Activated T-helper 1 cell treated with anti-CD3 and anti-CD28 coated beads, Interleukin-12 subunit alpha, Interleukin-12 subunit beta, Interleukin-2, Interleukin-4 antibody, amounts not matched to agents 30 ng/mL and 10 ng/mL and 1 ng/mL, durations not matched to agents 14 hours and 24 hours and 36 hours (primary cell): ENCODE data around the gene FADS2. TPM values are rescaled to one million over a fixed set of nuclear protein-coding genes. Genes with fewer than 3 reads are reported as not detected.
A peak's percentile ranks its signal among the peaks of the same experiment; 100 is the strongest.

ENCODE experiments used
- DNase-seq: peaks from one replicate; pipeline ENCODE4 v3.0.0; 2021; ENCODE audit warnings: low spot score
- H3K27ac Mint-ChIP-seq: one replicate; pipeline ENCODE4 v1.8.0; 2021; ENCODE audit warnings: mild to moderate bottlenecking, mixed read lengths
- H3K27me3 Mint-ChIP-seq: one replicate; pipeline ENCODE4 v1.8.0; 2022; ENCODE audit warnings: mild to moderate bottlenecking, moderate library complexity, mixed read lengths; ENCODE audit not compliant: insufficient read depth
- H3K36me3 Mint-ChIP-seq: one replicate; pipeline ENCODE4 v1.8.0; 2021; ENCODE audit warnings: low read depth, mixed read lengths
- H3K4me1 Mint-ChIP-seq: one replicate; pipeline ENCODE4 v1.8.0; 2021; ENCODE audit warnings: low read depth, mixed read lengths
- H3K4me3 Mint-ChIP-seq: one replicate; pipeline ENCODE4 v1.8.0; 2021; ENCODE audit warnings: mild to moderate bottlenecking, moderate library complexity, mixed read lengths
- H3K9me3 Mint-ChIP-seq: one replicate; pipeline ENCODE4 v1.8.0; 2021; ENCODE audit warnings: mixed read lengths
- intact Hi-C: fragments of 100-400 bp; cut with micrococcal nuclease; formaldehyde crosslinking; loops from one replicate; pipeline ENCODE4 v1.15.1; 2024
- total RNA-seq: library from RNA; stranded (reverse); gene quantifications from 2 replicates; pipeline ENCODE4 v1.2.3, GENCODE V29; 2022

The FADS2 gene
- total RNA-seq, 1 donor from 2014 or later: 250 TPM

DNA sequence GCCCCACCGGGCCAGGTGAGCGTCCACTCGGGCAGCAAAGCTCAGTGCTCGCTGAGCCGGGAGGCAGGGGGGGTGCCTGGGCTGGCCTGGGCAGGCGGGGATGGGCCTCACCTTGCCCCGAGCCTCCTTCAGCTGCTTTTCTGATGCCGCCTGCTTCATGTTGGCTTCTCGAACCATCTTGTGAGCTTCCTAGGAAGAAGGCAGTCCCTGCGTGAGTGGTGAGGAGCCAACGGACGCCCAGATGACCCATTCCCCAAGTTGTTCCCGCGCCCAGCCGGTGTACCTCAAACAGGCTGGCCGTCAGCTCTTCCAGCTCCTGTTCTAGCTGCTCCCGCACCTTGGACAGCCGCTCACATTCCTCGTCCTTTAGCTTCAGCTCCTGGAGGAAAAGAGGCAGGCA, 79.2 kb downstream of the FADS2 start:
- Mint-ChIP-seq H3K27me3 (peaks cover 4% of the 10 kb centered on the region), H3K36me3 (no peaks in the 10 kb centered on the region), H3K4me3 (no peak overlapping the region), H3K9me3 (no peaks in the 10 kb centered on the region), H3K4me1 (no peaks in the 10 kb centered on the region), H3K27ac (no peak overlapping the region)
- no peak for DNase-seq
- intact Hi-C loops: no loop called here

DNA sequence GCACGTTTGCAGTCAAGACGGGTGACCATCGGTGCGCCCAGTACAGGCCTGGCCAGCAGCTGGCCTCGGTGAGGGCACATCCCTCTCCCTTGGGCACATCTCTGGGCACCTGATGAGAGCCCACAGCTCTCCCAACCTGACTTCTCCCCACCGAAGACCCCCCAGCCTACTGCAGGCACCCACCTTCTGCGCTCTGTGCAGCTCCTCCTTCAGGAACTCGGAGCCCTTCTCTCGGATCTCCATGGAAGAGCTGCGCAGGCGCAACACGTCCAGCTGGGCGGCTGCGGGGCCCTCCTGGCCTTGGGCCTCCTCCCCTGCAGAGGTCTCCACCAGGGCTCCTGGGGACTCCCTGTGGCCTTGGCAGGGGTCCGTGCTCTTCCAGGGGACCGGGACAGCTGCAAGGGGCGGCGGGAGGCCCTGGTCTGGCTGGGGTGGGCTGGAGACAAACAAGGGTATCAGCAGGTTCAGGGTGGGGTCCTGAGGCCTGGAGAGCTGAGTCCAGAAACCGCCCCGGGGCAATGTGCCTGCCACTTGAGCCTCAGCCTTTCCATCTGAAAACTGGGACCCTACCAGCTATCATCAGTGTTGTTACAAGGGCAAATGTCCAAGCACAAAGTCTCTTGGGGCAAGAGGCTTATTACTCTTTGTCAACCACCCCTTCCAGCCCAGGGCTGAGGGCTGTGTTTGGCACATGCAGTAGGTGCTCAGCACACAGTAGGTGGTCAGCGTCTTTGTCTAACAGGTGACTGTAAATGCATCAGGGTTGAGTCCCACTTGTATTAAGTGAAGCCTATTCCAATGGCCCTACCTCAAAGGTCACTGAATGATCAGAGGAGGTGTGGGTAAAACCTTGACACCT, 80.0 kb downstream of the FADS2 start:
- DNase-seq: no peak
- Mint-ChIP-seq H3K9me3 (no peaks in the 10 kb centered on the region), H3K4me3 (no peak overlapping the region), H3K36me3 (no peaks in the 10 kb centered on the region), H3K4me1 (no peaks in the 10 kb centered on the region), H3K27ac (no peak overlapping the region), H3K27me3 (peaks cover 4% of the 10 kb centered on the region)
- intact Hi-C loops: no loop called here

DNA sequence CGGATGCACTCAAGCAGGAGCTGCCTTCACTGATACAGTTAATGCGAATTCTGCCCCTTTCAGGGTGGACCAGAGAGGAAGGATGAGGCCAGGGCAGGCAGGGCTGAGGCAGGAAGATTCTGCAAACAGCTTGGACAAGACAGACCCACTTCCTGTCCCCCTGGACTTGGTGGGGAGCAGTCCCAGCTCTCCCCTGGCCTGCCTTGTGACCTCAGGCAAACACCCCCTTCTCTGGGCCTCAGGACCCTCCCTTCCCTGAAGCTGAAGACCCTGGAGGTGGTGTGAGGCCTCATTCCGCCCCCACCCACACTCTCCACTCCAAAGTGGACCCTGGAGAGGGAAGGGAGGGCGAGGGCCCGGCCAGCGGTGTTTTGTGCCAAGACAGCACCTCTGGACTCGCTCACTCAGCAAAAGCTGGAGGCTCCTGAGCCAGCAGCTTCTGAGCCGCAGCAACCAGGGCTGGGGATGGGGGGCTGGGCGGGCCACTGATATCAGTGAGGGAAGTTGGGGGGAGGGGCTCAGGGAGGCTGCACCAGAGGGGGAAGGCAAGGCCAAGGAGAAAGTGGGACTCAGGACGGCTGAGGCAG, 80.7 kb downstream of the FADS2 start:
- no peak for DNase-seq
- Mint-ChIP-seq H3K27me3 (peaks cover 2% of the 10 kb centered on the region), H3K4me1 (no peaks in the 10 kb centered on the region), H3K27ac (no peak overlapping the region), H3K9me3 (no peaks in the 10 kb centered on the region), H3K4me3 (no peak overlapping the region), H3K36me3 (no peaks in the 10 kb centered on the region)
- intact Hi-C loops: no loop called here

DNA sequence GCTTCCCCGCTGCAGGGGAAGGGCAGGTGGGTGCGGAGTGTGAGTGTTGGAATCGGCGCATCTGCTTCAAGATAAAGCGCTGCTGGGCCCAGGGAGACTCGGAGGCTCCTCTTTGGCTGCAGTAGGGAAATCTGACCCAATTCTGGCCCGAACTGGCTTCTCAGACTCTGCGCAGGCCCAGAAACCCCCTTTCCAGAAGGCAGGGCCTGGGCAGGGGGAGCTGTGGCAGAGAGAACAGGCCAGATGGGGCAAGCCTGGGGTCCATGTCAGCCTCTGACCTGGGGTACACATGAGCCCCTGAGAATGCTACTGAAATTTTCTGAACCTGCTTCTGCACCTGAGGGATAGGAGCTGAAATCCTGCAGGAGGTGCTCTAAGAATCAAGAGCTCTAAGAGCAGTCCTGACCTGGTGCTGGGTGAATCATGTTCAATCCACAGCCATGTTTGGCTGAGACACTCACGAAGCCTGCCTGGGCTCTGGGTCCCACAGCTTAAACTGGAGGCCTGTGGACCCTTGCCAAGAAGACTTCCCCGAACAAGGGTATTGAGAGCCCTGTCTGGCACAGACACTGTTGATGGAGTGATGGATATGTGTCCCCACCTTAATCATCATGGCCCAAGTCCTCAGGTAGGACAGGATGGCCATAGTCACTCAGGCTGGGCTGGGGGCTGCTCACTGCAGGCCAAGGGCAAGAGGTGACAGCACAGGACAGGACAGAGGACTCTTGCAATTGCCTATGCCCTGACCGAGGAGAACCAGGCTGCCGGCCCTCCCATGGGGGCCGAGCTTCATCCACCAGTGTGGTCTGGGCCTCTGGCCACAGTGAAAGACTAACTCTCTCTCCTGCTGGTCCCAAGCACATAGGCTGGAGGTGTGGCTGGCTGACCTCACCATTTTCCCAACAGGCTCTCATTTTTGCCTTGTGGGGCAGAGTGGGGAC, 82.4 kb downstream of the FADS2 start:
- Mint-ChIP-seq H3K36me3 (no peaks in the 10 kb centered on the region), H3K9me3 (no peaks in the 10 kb centered on the region), H3K27ac (no peak overlapping the region), H3K4me1 (no peaks in the 10 kb centered on the region), H3K4me3 (no peak overlapping the region), H3K27me3 (peaks cover 8% of the 10 kb centered on the region)
- DNase-seq: no peak
- intact Hi-C loops: no loop called here

DNA sequence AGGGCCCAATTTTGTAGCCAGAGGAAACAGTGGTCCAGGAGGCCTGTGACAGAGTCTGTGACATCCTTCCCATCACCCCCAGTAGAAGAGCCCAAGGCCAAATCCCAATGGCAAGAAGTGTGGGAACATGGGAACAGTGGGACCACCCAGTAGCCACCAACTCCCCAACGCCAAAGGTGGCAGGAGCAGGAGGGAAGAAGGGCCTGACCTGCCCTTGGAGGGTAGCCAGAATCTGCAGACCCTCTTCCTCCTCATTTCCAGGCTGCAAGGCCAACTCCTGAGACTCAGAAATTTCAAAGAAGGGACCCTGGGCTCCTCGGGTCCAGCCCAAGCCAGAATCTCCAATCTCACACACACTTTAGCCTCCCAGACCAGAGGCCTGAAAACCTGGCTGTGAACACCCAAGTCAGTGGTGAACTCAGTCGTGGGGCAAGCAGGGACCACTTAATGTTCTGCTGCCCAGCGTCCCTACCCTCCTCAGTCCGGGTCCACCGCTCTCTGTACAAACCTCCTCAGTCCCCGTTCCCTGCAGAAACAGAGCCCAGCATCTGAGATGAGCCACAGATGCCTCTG, 83.1 kb downstream of the FADS2 start:
- Mint-ChIP-seq H3K4me1 (no peaks in the 10 kb centered on the region), H3K36me3 (no peaks in the 10 kb centered on the region), H3K27me3 (peaks cover 12% of the 10 kb centered on the region), H3K9me3 (no peaks in the 10 kb centered on the region), H3K27ac (no peak overlapping the region), H3K4me3 (no peak overlapping the region)
- intact Hi-C loops: no loop called here
- no peak for DNase-seq

DNA sequence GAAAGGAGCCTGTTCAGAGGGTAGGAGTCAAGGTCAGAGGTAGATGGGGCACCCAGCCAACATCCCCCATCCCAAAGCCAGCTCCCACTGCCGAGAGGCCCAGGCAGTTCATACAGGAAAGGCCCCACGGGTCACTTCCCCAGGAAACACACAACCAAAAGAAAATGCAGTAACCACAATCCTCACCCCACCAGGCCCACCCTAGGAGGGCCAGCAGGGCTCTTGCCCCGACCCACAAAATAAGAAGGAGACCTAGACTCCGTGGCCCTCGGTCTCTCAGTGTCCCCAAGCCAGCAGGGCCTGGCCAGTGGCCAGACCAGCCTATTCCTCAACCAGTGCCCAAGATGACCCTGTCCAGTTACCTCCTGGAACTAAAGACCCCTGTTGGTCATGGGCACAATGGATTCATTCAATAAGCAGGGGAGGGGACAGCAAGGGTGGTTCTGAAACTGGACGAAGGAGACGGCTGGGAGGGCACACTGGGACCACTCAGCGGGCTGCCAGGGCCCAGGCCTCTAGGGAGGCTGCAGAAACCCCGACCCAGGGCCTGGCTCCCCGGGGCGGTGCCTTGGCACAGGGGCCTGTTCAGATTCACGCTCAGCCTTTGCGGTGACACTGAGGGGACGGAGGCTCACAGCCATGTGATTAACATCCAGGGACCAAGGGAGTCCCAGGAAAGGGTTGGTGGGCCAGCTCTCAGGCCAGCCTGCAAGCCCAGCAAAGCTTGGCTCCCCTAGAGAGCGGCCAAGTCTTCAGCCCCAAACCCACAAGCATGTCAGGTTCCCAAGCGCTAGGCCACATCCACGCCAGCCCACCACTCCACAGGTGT, 83.8 kb downstream of the FADS2 start:
- Mint-ChIP-seq H3K27ac (no peak overlapping the region), H3K9me3 (no peaks in the 10 kb centered on the region), H3K27me3 (peaks cover 17% of the 10 kb centered on the region), H3K4me1 (no peaks in the 10 kb centered on the region), H3K4me3 (no peak overlapping the region), H3K36me3 (no peaks in the 10 kb centered on the region)
- intact Hi-C loops: no loop called here
- DNase-seq: no peak

DNA sequence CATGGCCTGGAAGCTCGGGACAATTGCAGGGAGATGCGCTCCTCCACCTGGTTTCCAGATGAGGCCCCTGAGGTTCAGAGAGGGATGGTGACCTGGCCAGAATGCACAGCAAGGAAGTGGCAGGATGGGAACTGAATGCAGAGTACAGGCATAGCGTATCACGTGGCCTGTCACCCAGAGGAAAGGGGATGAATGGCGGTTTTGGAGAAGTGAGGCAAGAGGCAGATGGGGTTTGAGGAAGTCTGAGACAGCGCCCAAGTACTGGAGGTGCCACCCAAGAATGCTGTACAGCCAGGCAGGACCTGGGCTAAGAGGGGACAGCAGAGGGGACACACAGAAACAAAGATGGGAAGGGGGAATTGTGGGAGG, 84.4 kb downstream of the FADS2 start:
- H3K27me3 Mint-ChIP-seq: peaks cover 18% of the 10 kb centered on the region
- no peak overlapping the region for H3K27ac Mint-ChIP-seq
- no peaks in the 10 kb centered on the region for H3K9me3 Mint-ChIP-seq
- intact Hi-C loops: no loop called here
- H3K36me3 Mint-ChIP-seq: no peaks in the 10 kb centered on the region
- no peak for DNase-seq
- H3K4me3 Mint-ChIP-seq: no peak overlapping the region
- peaks cover under 1% of the 10 kb centered on the region for H3K4me1 Mint-ChIP-seq

DNA sequence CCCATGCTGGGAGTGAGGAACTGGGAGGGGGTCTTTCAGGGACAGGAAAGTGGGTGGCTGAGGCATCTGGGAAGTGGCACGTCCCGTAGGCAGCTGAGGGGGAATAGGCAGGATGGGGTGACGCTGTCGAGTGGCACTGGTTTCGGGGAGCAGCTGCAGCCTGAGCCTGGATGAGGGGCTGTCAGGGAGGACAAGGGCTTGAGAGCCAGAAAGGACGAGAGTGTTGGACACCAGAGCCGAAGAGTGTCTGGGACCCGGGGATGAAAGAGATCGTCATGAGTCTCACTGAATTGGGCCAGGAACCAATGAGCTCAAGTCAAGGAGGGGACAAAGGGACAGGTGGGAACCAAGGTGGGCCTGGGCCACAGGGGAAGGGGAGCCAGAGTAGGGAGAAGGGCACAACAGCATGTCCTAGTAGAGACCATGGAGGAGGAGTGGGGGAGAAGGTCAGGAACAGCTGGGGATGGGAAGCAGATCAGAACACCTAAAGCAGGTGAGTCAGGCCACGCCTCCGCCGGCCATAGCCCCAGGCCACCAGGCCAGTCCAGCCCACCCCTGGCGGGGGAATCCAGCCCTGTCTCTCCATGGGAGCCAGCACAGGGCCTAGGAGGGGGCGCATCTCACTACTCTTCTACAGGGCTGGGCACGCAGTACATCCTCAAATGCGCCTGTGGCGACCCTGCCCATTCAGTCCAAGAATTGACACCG, 85.0 kb downstream of the FADS2 start:
- Mint-ChIP-seq H3K4me1 (peaks cover 6% of the 10 kb centered on the region), H3K27ac (no peak overlapping the region), H3K36me3 (peaks cover 2% of the 10 kb centered on the region), H3K9me3 (no peaks in the 10 kb centered on the region), H3K27me3 (peaks cover 24% of the 10 kb centered on the region), H3K4me3 (no peak overlapping the region)
- intact Hi-C loops: no loop called here
- DNase-seq: no peak

DNA sequence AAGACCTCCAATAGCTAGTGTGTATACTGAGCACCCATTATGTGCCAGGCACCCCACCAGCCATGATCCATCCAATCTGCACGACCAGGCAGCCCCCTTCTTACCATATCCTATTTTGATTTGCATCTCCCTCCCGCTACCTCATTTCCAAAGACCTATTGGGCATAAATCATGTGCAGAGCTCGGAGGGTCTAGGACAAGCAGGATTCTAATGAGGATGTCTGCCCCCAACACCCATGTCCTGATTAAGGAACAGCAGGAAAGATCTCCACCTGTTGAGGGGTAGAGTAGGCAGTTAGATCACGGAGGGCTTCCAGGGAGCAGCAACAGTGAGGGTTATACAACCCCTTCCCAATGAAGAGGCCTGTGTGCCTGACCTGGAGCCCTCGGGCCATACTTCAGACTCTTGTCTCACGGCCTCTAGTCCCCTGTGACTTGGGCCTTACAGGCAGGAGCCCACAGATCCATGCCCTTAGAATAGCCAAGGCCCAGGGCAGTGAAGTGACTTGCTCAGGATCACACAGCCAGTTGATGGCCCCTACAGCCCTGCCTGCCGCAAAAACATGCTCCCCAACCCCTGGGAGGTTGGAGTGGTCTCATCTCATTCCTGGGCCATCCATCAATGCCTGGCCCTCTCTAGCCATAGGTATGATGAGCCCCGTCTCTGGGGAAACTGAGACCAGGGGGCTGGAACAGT, 85.7 kb downstream of the FADS2 start:
- intact Hi-C loops: no loop called here
- Mint-ChIP-seq H3K27me3 (peaks cover 31% of the 10 kb centered on the region), H3K27ac (no peak overlapping the region), H3K36me3 (peaks cover 4% of the 10 kb centered on the region), H3K4me1 (peaks cover 11% of the 10 kb centered on the region), H3K9me3 (no peaks in the 10 kb centered on the region), H3K4me3 (no peak overlapping the region)
- DNase-seq: no peak

DNA sequence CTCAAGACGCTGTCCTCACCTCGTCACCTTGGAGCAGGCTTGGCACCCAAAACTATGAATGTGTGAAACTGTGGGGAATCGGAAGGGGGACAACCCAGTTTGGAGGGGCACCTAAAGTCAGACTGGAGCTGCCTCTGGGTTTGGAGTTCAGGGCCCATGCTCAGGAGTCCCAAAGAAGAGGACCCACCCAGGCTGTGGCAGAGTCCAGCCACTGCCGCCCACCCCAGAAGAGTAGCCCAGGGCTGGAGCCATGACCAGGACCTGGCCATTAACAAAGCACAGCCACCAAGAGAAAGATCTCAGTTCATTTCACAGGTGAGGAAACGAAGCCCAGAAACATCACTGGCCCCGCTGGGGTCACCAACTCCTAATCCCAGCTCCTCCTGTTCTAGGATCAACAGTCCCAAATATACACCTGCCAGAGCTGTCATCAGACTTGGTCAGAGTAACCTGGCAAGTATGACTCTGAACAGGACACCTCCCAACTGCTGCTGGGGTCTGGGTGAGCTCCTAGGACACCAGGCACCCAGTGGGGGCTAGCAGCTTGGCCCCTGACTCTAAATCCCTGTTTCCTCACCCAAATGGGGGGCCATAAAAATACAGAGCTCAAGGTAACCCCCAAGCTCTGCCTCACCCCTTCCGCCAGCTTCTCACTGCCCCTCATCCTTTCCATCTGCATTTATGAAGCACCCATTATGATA, 86.5 kb downstream of the FADS2 start:
- intact Hi-C loops: no loop called here
- DNase-seq: no peak
- no peak overlapping the region for H3K4me3 Mint-ChIP-seq
- no peak overlapping the region for H3K27ac Mint-ChIP-seq
- peaks cover 37% of the 10 kb centered on the region for H3K27me3 Mint-ChIP-seq
- H3K4me1 Mint-ChIP-seq: peaks cover 11% of the 10 kb centered on the region
- H3K9me3 Mint-ChIP-seq: no peaks in the 10 kb centered on the region
- peaks cover 4% of the 10 kb centered on the region for H3K36me3 Mint-ChIP-seq

DNA sequence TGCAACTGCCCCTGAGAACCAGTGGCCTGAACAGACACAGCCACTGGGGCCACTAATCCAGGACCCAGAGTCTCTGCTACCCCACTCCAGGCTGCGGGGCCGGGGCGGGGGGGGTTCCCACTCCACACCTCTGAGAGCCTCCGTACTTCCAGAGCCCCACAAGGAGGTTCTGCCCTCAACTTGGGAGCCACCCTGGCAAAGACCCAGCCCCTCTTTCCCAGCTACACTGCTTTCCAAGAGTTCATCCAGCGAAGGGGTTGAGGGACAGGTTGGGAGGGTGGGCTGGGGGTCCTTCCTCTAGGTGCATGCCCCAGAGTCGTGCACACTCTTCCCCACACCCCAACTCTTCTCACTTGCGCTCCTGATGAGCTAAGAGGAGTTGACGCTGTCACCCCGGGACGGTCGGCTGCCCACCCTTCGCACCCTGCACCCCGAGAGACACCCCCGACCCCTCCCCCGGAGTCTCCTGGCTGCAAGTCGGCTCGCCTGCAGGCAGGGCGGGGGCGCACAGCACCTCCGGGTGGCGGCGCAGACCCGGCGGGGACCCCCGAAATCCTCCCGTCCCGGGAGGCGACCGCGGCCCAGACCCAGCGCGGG, 88.7 kb downstream of the FADS2 start:
- no peak overlapping the region for H3K27ac Mint-ChIP-seq
- H3K4me3 Mint-ChIP-seq: peak overlapping the region; percentile 53
- no peak for DNase-seq
- intact Hi-C loops: no loop called here
- peaks cover 11% of the 10 kb centered on the region for H3K4me1 Mint-ChIP-seq
- peaks cover 4% of the 10 kb centered on the region for H3K36me3 Mint-ChIP-seq
- H3K9me3 Mint-ChIP-seq: no peaks in the 10 kb centered on the region
- peaks cover 41% of the 10 kb centered on the region for H3K27me3 Mint-ChIP-seq
